ENCODE measurements around the gene RNPEP. TPM values are rescaled to one million over a fixed set of nuclear protein-coding genes. Genes with fewer than 3 reads are reported as not detected.
A peak's percentile ranks its signal among the peaks of the same experiment; 100 is the strongest.

The RNPEP gene
- total and polyA plus RNA-seq, 2 of the 13 experiments (the other 11 are each of a cell fraction or from before 2014, with no cell fraction given): 20.6 to 38.4 TPM

GRCh38 chr1:201982623-201983379 is at the start of gene RNPEP (continued):
- peak; percentile 82; the same call in 1 of the 2 replicates for TF ChIP-seq THAP9 (CRISPR knock-in tag; IDR thresholded peaks at IDR 0.05; ENCODE audit: borderline replicate concordance)
- peak; percentile 65; the same call in 1 of the 2 replicates for TF ChIP-seq ZNF605 (CRISPR knock-in tag; IDR thresholded peaks at IDR 0.05)
- no peak for TF ChIP-seq ZKSCAN8 (CRISPR knock-in tag; IDR thresholded peaks at IDR 0.05; ENCODE audit: borderline replicate concordance)
- no peak for TF ChIP-seq HNRNPH1 (optimal IDR thresholded peaks at IDR 0.05; ENCODE audit: low read depth, low read length)
- TF ChIP-seq KDM6A (CRISPR knock-in tag; IDR thresholded peaks at IDR 0.05; ENCODE audit: low read depth): no peak
- peak; percentile 70 for TF ChIP-seq ZNF274 (CRISPR knock-in tag; IDR thresholded peaks at IDR 0.05)
- no peak for TF ChIP-seq PCBP2 (optimal IDR thresholded peaks at IDR 0.05; ENCODE audit: low read depth, low read length, poor library complexity, severe bottlenecking)
- peak; percentile 84; the same call in 1 of the 2 replicates for TF ChIP-seq ZNF513 (CRISPR knock-in tag; conservative IDR thresholded peaks at IDR 0.05)
- 0 out of 2 replicates have a peak, but pooled peaks have one; percentile 54 for TF ChIP-seq BRD4 (CRISPR knock-in tag; IDR thresholded peaks at IDR 0.05)
- TF ChIP-seq HCFC1 (IDR thresholded peaks at IDR 0.05; ENCODE audit: low read depth, low read length): no peak
- no peak for TF ChIP-seq FOSL1 (CRISPR knock-in tag; IDR thresholded peaks at IDR 0.05; ENCODE audit: borderline replicate concordance)
- 0 out of 2 replicates have a peak, but pooled peaks have one; percentile 23 for TF ChIP-seq ZNF362 (CRISPR knock-in tag; IDR thresholded peaks at IDR 0.05; ENCODE audit: borderline replicate concordance)
- no peak for TF ChIP-seq ZNF816 (CRISPR knock-in tag; IDR thresholded peaks at IDR 0.05; ENCODE audit: borderline replicate concordance)
- no peak for TF ChIP-seq ZNF749 (CRISPR knock-in tag; IDR thresholded peaks at IDR 0.05; ENCODE audit: borderline replicate concordance)
- TF ChIP-seq GPN1 (CRISPR knock-in tag; IDR thresholded peaks at IDR 0.05; ENCODE audit: borderline replicate concordance): no peak
- TF ChIP-seq ZNF564 (CRISPR knock-in tag; IDR thresholded peaks at IDR 0.05): no peak
- TF ChIP-seq ZNF569 (CRISPR knock-in tag; IDR thresholded peaks at IDR 0.05; ENCODE audit: borderline replicate concordance): no peak
- TF ChIP-seq POLR2AphosphoS2 (IDR thresholded peaks at IDR 0.05; ENCODE audit: low read depth, low read length): no peak
- no peak for TF ChIP-seq ZSCAN22 (CRISPR knock-in tag; IDR thresholded peaks at IDR 0.05)
- no peak for TF ChIP-seq RBM22 (optimal IDR thresholded peaks at IDR 0.05; ENCODE audit: low read length)
- no peak for TF ChIP-seq ZNF17 (CRISPR knock-in tag; IDR thresholded peaks at IDR 0.05)
- no peak for TF ChIP-seq PRMT3 (CRISPR knock-in tag; IDR thresholded peaks at IDR 0.05; ENCODE audit: borderline replicate concordance, low read depth)
- TF ChIP-seq ZFYVE20 (CRISPR knock-in tag; IDR thresholded peaks at IDR 0.05; ENCODE audit: borderline replicate concordance, low read depth): 0 out of 2 replicates have a peak, but pooled peaks have one; percentile 35
- TF ChIP-seq ATRX (CRISPR knock-in tag; IDR thresholded peaks at IDR 0.05; ENCODE audit: borderline replicate concordance): no peak
- peak; percentile 96 for TF ChIP-seq ZFX (CRISPR knock-in tag; IDR thresholded peaks at IDR 0.05; ENCODE audit: low read depth)

All from HepG2 (cell line).